HepG2 (cell line): Measurements from ENCODE around the gene HNRNPA1. TPM values are rescaled to one million over a fixed set of nuclear protein-coding genes. Genes with fewer than 3 reads are reported as not detected.

Experiments used
- EEA1 ChIP-seq: sonication (generic); formaldehyde crosslinking; IDR thresholded peaks from 2 replicates; pipeline ENCODE4 v1.5.1; 2020; ENCODE audit warnings: mild to moderate bottlenecking, missing genetic modification reagents, borderline replicate concordance
- HDAC1 ChIP-seq: sonication (generic); formaldehyde crosslinking; IDR thresholded peaks from 2 replicates; pipeline ENCODE4 v1.5.1; 2020; ENCODE audit warnings: mild to moderate bottlenecking, missing genetic modification reagents
- HHEX ChIP-seq: IDR thresholded peaks from 2 replicates; pipeline ENCODE4 v1.6.1; 2016; ENCODE audit warnings: control low read depth
- HNRNPL ChIP-seq: fragments of 200-400 bp; formaldehyde crosslinking; IDR thresholded peaks from 2 replicates; pipeline ENCODE4 v1.6.1; 2017; ENCODE audit warnings: mild to moderate bottlenecking, low read depth, low read length
- PRMT3 ChIP-seq: sonication (generic); formaldehyde crosslinking; IDR thresholded peaks from 2 replicates; pipeline ENCODE4 v1.8.1; 2022; ENCODE audit warnings: low read depth, mild to moderate bottlenecking, moderate library complexity, missing genetic modification reagents, borderline replicate concordance
- SAP130 ChIP-seq: IDR thresholded peaks from 2 replicates; pipeline ENCODE4 v1.6.1; 2016; ENCODE audit warnings: low read depth
- SIN3B ChIP-seq: fragments of 150-350 bp; IDR thresholded peaks from 2 replicates; pipeline ENCODE4 v1.6.1; 2014; ENCODE audit warnings: low read length
- SP4 ChIP-seq: sonication (generic); formaldehyde crosslinking; IDR thresholded peaks from 2 replicates; pipeline ENCODE4 v1.8.1; 2023; ENCODE audit warnings: mild to moderate bottlenecking, missing genetic modification reagents
- TCF7 ChIP-seq: sonication (generic); IDR thresholded peaks from 2 replicates; pipeline ENCODE4 v1.6.1; 2016; ENCODE audit warnings: antibody characterized with exemption, low read depth
- TCF7L2 ChIP-seq: IDR thresholded peaks from 2 replicates; pipeline ENCODE4 v1.6.1; 2011; ENCODE audit warnings: mild to moderate bottlenecking, low read depth, low read length, moderate library complexity
- YY1 ChIP-seq: IDR thresholded peaks from 2 replicates; pipeline ENCODE4 v1.6.1; 2011; ENCODE audit warnings: low read length, low read depth, moderate library complexity, mild to moderate bottlenecking; ENCODE audit not compliant: insufficient read depth, insufficient replicate concordance
- ZBTB42 ChIP-seq: sonication (generic); formaldehyde crosslinking; IDR thresholded peaks from 2 replicates; pipeline ENCODE4 v1.5.0; 2020; ENCODE audit warnings: mild to moderate bottlenecking, missing genetic modification reagents
- ZNF24 ChIP-seq: fragments of 450-650 bp; IDR thresholded peaks from 2 replicates; pipeline ENCODE4 v1.6.1; 2017; ENCODE audit warnings: antibody characterized with exemption, mild to moderate bottlenecking
- ZNF317 ChIP-seq: sonication (generic); formaldehyde crosslinking; IDR thresholded peaks from 2 replicates; pipeline ENCODE4 v1.5.0; 2020; ENCODE audit warnings: mild to moderate bottlenecking, missing genetic modification reagents
- ZNF607 ChIP-seq: sonication (generic); formaldehyde crosslinking; IDR thresholded peaks from 2 replicates; pipeline ENCODE4 v1.5.1; 2020; ENCODE audit warnings: missing genetic modification reagents, mild to moderate bottlenecking, borderline replicate concordance
- ZNF652 ChIP-seq: IDR thresholded peaks from 2 replicates; pipeline ENCODE4 v1.6.1; 2016; ENCODE audit warnings: low read depth, borderline replicate concordance
- ZSCAN20 ChIP-seq: sonication (generic); formaldehyde crosslinking; IDR thresholded peaks from 2 replicates; pipeline ENCODE4 v1.4.0; 2020; ENCODE audit warnings: missing genetic modification reagents, mild to moderate bottlenecking, borderline replicate concordance
- polyA plus RNA-seq, 8 experiments: library from polyadenylated mRNA; depleted of rRNA in 3 of 8; stranded (reverse) in 7 of 8; unstranded in 1 of 8; fragments of >200 nt; fragmentation: Illumina TruSeq in 4 of 8; extraction: Trizol in 4 of 8; gene quantifications; 2 replicates each; pipeline versions ENCODE4 v1.2.1 to v1.2.3, GENCODE V29; 2011 to 2016; ENCODE audit warnings: low read depth in 4 of 8, missing spikeins in 1 of 8, mixed read lengths in 1 of 8; ENCODE audit not compliant: insufficient read depth in 1 of 8
- total RNA-seq, 5 experiments: library from RNA; depleted of rRNA; stranded (reverse); fragments of >200 nt; fragmentation: Illumina TruSeq; extraction: Trizol; gene quantifications; 2 replicates each; pipeline ENCODE4 v1.2.3, GENCODE V29; 2016; ENCODE audit warnings: low read depth in 1 of 5
- TF ChIP-seq, protein P1 (sequence below): fragments of 450-650 bp; IDR thresholded peaks from 2 replicates; pipeline ENCODE4 v1.6.1; 2017
- TF ChIP-seq, protein P2 (sequence below): IDR thresholded peaks from 2 replicates; pipeline ENCODE4 v1.6.1; 2016; ENCODE audit warnings: missing compliant biosample characterization, missing genetic modification reagents, borderline replicate concordance
- TF ChIP-seq, protein P3 (sequence below): sonication (generic); formaldehyde crosslinking; IDR thresholded peaks from 2 replicates; pipeline ENCODE4 v1.4.0; 2020; ENCODE audit warnings: missing genetic modification reagents, borderline replicate concordance
- TF ChIP-seq, protein P4 (sequence below), 2 experiments: fragments of 450-650 bp in 1 of 2; sonication (generic) in 1 of 2; formaldehyde crosslinking; IDR thresholded peaks; 2 replicates each; pipeline versions ENCODE4 v1.5.0 to v1.8.0; 2020 to 2022; ENCODE audit warnings: mild to moderate bottlenecking in 1 of 2, missing genetic modification reagents in 1 of 2
- TF ChIP-seq, protein P5 (sequence below): sonication (generic); formaldehyde crosslinking; IDR thresholded peaks from 2 replicates; pipeline ENCODE4 v1.5.0; 2020; ENCODE audit warnings: missing genetic modification reagents

The HNRNPA1 gene
- total and polyA plus RNA-seq, 2 of the 13 experiments (the other 11 are each of a cell fraction or from before 2014, with no cell fraction given) = 535 to 1,820 TPM

DNA sequence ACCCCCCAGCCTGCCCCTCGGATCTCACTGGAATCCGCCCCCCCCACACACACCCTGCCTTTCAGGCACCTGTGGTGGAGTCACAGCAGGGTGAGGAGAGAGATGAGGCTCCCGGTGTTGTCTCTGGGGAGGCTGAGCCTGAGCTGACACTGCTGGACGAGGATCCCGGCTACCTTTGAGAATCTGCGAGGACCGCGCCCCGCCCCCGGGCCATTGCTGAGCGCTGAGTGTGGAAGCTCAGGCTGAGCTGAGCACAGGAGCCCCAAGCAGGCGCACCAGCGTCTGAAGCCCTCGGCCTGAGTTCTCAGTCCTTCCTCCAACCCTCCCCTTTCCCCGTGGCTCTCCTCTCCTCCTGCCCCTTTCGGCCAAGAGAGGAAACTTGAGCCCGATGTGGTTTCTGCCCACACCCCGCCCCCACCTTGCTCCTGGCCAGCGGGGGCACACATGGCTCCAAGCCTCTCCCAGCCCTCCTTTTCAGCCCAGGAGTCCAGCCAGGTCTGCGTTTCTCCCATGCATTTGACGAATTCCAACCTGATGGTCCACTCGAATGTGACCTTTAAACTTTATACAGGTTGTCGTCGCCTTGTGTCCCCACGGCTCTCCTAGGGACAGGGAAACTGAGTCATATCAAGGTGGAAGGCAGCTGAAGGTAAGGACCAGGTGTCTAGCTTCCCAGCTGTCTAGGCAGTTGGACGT is 20.4 kb downstream of the HNRNPA1 start, which contains the start of gene NFE2 (continued):
- TF ChIP-seq ZSCAN20 (CRISPR knock-in tag) (no peak), TCF7 (no peak), HNRNPL (peak; percentile 72; the same call in 1 of the 2 replicates), ZBTB42 (no peak), ZNF24 (no peak), SIN3B (no peak), YY1 (no peak), HDAC1 (CRISPR knock-in tag) (peak; percentile 75), EEA1 (CRISPR knock-in tag) (no peak), ZNF652 (CRISPR knock-in tag) (no peak), HHEX (CRISPR knock-in tag) (0 out of 2 replicates have a peak, but pooled peaks have one; percentile 14), ZNF607 (no peak), SAP130 (CRISPR knock-in tag) (no peak), TCF7L2 (peak; percentile 75), ZNF317 (no peak), SP4 (CRISPR knock-in tag) (peak; percentile 59), PRMT3 (CRISPR knock-in tag) (0 out of 2 replicates have a peak, but pooled peaks have one; percentile 45)
- TF ChIP-seq, protein P1, sequence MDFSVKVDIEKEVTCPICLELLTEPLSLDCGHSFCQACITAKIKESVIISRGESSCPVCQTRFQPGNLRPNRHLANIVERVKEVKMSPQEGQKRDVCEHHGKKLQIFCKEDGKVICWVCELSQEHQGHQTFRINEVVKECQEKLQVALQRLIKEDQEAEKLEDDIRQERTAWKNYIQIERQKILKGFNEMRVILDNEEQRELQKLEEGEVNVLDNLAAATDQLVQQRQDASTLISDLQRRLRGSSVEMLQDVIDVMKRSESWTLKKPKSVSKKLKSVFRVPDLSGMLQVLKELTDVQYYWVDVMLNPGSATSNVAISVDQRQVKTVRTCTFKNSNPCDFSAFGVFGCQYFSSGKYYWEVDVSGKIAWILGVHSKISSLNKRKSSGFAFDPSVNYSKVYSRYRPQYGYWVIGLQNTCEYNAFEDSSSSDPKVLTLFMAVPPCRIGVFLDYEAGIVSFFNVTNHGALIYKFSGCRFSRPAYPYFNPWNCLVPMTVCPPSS = no peak
- TF ChIP-seq, protein P2, sequence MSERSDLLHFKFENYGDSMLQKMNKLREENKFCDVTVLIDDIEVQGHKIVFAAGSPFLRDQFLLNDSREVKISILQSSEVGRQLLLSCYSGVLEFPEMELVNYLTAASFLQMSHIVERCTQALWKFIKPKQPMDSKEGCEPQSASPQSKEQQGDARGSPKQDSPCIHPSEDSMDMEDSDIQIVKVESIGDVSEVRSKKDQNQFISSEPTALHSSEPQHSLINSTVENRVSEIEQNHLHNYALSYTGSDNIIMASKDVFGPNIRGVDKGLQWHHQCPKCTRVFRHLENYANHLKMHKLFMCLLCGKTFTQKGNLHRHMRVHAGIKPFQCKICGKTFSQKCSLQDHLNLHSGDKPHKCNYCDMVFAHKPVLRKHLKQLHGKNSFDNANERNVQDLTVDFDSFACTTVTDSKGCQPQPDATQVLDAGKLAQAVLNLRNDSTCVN (CRISPR knock-in tag) = no peak
- TF ChIP-seq, protein P3, sequence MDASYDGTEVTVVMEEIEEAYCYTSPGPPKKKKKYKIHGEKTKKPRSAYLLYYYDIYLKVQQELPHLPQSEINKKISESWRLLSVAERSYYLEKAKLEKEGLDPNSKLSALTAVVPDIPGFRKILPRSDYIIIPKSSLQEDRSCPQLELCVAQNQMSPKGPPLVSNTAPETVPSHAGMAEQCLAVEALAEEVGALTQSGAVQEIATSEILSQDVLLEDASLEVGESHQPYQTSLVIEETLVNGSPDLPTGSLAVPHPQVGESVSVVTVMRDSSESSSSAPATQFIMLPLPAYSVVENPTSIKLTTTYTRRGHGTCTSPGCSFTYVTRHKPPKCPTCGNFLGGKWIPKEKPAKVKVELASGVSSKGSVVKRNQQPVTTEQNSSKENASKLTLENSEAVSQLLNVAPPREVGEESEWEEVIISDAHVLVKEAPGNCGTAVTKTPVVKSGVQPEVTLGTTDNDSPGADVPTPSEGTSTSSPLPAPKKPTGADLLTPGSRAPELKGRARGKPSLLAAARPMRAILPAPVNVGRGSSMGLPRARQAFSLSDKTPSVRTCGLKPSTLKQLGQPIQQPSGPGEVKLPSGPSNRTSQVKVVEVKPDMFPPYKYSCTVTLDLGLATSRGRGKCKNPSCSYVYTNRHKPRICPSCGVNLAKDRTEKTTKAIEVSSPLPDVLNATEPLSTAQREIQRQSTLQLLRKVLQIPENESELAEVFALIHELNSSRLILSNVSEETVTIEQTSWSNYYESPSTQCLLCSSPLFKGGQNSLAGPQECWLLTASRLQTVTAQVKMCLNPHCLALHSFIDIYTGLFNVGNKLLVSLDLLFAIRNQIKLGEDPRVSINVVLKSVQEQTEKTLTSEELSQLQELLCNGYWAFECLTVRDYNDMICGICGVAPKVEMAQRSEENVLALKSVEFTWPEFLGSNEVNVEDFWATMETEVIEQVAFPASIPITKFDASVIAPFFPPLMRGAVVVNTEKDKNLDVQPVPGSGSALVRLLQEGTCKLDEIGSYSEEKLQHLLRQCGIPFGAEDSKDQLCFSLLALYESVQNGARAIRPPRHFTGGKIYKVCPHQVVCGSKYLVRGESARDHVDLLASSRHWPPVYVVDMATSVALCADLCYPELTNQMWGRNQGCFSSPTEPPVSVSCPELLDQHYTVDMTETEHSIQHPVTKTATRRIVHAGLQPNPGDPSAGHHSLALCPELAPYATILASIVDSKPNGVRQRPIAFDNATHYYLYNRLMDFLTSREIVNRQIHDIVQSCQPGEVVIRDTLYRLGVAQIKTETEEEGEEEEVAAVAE = no peak
- TF ChIP-seq, protein P4, sequence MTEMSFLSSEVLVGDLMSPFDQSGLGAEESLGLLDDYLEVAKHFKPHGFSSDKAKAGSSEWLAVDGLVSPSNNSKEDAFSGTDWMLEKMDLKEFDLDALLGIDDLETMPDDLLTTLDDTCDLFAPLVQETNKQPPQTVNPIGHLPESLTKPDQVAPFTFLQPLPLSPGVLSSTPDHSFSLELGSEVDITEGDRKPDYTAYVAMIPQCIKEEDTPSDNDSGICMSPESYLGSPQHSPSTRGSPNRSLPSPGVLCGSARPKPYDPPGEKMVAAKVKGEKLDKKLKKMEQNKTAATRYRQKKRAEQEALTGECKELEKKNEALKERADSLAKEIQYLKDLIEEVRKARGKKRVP (CRISPR knock-in tag; IDR thresholded peaks at IDR 0.05) = no peak
- TF ChIP-seq, protein P5, sequence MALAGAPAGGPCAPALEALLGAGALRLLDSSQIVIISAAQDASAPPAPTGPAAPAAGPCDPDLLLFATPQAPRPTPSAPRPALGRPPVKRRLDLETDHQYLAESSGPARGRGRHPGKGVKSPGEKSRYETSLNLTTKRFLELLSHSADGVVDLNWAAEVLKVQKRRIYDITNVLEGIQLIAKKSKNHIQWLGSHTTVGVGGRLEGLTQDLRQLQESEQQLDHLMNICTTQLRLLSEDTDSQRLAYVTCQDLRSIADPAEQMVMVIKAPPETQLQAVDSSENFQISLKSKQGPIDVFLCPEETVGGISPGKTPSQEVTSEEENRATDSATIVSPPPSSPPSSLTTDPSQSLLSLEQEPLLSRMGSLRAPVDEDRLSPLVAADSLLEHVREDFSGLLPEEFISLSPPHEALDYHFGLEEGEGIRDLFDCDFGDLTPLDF (CRISPR knock-in tag) = no peak
